Measurements from ENCODE around the gene MYL11.

GRCh38 chr16:30349675-30350074 is 24.9 kb upstream of the MYL11 start:
- no peak for TF ChIP-seq CTCF (IDR thresholded peaks at IDR 0.05; ENCODE audit: borderline replicate concordance, extremely low read depth, low read length, poor library complexity, severe bottlenecking)
- no peak for TF ChIP-seq EZH2 (IDR thresholded peaks at IDR 0.05; ENCODE audit: borderline replicate concordance, low read depth, low read length, severe bottlenecking)
